ENCODE results near the gene MRAP.

The MRAP gene

DNA sequence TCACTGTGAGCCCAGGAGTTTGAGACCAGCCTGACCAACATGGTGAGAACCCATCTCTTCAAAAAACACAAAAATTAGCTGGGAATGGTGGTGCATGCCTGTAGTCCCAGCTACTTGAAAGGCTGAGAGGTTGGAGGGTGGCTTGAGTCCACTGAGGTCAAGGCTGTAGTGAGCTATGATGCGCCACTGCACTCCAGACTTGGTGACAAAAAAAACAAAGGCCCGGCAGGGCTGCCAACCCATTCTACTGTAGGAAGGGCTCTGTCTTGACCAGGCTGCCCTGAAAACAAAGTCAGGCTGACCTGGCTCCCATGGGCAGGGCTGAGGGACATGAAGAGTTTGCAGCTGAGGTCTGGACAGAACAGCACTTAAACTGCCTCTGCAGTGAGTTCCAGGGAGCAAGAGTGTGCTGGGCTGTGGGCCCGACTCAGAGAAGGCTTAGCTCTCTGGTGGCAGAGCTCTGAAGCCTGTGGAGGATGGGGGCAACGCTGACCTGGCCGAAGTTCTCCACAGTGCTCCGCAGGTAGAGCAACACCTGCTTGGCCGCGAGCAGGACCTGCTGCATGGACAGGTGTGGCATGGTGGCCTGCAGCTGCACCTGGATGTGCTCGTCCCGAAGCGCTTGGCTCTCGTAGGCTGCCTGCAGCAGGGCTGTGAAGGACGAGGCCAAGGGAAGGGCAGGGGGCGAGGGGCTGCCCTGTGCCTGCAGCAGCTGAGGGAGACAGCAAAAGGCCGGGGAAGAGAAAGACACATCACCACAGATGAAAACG is 51.7 kb downstream of the MRAP start:
- DNase-seq, result no peak

DNA sequence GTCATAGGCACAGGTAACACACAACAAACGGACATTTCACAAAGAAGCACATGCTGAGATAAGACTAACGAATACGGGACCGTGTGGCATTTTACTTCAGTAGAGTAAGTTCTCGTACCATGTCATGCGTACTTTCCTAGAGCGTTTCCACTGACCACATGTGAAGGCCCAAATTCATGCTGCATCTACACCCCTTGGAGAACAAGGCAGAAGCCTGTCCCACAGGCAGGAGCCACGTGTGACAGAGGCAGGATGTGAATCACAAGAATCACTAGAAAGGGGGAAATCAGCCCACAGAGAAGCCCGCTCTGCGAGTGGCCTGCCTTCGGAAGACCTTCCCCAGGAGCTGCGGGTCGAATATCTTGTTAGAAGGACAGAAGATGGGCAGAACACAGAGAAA is 52.3 kb downstream of the MRAP start:
- DNase-seq, result no peak

DNA sequence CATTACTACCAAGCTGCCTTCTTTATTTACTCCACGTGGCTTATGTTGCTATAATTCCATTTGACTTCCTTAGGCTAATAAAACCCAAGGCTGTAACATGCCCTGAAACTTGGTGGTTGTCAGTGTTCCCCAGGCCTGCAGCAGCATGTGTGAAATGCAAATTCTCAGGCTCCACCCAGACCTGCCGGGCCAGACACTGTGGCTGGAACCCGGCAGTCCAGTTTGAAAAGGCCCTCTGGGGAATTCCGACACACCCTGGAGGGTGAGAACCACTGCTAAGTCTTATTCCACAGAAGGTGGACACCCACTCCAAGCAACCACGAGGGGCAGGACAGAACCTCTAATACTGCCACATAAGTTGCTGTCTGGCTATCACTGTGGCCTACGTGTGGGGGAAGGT is 52.8 kb downstream of the MRAP start:
- no peak for DNase-seq

DNA sequence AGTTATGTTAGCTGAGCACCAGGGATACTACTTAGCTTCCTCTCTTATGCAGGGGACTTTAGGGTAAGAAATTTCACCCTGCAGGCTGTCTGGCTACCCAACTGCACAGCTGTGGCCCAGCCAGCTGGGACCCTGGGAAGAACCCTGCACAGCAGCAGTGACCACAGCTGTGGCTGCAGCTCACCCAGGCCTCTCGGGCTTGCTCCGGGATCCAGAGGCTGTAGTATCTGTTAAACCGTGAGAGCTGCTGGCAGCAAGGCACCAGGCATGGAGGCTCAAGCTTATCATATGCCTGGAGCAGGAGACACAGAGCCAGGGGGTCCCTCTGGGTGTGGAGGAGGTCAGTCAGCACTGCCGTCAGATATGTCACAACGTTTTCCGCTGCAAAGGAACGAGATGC is 53.9 kb downstream of the MRAP start:
- no peak for DNase-seq

DNA sequence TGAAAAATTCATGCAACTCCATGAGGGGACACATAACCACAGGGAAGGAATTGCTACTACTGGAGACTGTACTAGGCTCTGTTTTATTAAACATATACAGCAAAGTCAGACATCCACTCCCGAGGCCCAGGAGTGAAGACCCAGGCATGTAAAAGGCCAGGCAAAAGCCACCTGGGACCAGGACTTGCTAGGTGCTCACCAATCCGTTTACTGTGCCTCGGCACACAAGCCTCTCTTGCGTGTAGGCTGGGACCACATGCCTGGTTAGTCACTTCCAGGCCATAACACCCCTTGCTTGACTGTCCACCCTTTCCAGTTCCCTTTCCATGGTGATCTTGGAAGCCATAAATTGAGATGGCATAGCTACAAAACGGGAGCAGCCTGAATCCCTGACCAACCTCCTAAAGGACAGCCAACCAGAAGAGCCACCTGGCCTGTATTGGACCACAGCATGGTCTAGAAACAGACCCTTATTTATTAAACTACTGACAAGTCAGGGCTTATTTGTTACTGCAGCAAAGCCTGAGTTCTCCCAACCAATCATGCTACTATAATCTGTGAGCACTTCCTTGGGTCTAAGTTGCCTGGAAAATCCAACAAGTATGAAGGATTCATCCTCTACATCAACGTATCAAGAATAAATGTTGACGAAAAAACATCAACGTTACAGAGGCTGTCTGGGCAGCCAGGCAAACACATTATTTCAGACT is 54.5 kb downstream of the MRAP start:
- no peak for DNase-seq

DNA sequence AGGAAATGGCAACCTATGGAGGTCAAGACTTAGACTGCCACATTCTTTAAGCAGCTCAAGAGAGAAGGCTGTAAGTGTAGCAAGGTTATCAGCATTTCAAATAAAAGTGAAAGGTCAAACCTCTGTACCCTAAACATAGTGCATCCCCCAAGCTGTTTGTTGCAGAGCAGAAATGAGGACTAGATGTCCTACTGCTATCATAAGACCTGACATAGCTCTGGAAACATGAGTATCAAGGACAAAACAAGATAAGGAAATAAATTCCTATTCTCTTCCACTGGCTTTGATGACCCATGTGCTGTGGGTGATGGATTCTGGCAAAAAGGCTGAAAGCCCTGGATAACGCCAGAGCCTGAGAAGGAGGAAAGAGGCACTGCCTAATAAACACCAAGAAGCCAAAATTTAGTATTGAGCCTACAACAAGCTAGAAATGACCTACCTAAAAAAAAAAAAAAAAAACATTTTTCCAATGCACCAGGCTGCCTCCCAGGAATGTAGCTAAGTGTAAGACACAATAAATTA is 58.3 kb downstream of the MRAP start:
- DNase-seq, result no peak

DNA sequence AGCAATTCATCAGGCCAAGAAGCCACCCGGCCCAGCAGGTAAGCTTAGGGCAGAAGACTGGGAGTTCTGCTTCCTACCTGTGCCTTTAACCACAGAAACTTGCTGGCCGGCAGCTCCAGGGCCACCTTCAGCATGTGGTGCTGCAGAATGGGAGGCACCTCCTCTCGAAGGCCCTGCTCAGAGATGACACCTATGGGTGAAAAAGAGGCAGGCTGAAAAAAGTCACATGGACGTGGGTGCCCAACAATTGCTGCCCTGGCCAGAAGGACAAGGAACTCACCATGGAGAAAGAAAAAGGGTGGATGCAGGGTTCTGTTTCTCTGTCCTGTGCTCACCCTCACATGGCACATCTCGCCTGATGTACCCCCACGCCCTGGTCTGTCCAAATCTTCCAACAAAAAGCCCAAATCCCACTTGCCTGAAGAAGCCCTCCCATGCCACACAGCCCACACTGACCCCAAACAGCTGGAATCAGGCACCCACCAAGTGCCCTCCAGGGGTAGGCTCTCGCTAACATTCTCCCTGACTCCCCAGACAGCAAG is 61.1 kb downstream of the MRAP start:
- DNase-seq, result no peak

DNA sequence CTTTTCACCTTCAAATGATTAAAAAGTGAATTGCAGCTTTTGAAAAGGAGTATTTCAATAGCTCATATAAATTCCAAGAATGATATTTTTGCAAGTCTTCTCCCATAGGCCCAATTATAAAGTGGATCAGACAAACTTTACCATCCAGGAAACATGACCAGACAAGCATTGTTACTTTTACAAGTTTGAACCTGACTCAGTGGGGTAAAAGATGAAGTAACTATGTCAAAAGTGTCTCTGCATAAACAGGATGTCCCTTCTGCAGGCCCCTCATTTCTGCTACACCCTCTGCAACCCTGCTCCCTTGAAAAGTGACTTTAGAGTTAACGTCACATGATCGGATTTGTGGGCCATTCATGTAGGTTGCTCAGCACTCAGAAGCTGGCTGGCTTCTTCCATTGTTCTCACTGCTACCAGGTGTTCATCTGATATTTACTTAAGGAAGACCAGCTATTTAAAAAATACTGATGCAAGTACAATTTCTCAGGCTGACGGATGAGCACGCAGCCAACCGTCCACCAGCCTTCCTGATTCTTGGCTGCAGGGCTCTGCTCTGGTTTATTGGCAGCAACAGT is 61.8 kb downstream of the MRAP start:
- DNase-seq, result no peak

All from activated CD4-positive, alpha-beta T cell treated with anti-CD3 and anti-CD28 coated beads, Interleukin-2, Interleukin-6, amounts not matched to agents 100 ng/mL and 50 ng/mL, durations not matched to agents 16 hours and 8 hours (primary cell).